Esophagus muscularis mucosa (tissue), 3 donors: ENCODE data around the gene SLC6A19.

Source experiments
- EP300 ChIP-seq: sonication (generic); formaldehyde crosslinking; IDR thresholded peaks from one replicate; pipeline ENCODE4 v1.6.1; 2017; ENCODE audit warnings: antibody characterized with exemption
- TF ChIP-seq, protein P1 (sequence below), 3 experiments: fragments of 200-600 bp in 2 of 3; fragments of 450-650 bp in 1 of 3; sonication (generic) in 2 of 3; IDR thresholded peaks; one replicate each; pipeline ENCODE4 v1.5.1; 2017 to 2019; ENCODE audit warnings: antibody characterized with exemption in 3 of 3, mild to moderate bottlenecking in 2 of 3, moderate library complexity in 1 of 3

DNA sequence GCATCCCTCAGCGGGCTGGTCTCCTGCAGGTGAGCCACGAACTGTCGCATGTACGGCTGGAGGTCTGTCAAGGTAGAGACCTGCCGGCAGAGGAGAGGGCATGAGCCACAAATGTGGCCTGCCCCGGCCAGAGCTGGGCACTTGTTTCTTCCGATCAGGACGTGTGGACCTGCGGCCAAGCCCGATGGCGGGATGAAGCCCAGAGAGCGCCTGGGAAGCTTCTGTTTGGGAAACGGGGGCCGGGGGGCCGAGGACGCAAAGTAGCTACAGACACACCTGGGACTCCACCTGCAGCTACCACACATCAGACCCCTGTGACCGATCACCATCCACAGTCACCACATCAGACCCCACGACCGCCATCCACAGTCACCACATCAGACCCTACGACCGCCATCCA, 70.8 kb downstream of the SLC6A19 start:
- TF ChIP-seq, protein P1, sequence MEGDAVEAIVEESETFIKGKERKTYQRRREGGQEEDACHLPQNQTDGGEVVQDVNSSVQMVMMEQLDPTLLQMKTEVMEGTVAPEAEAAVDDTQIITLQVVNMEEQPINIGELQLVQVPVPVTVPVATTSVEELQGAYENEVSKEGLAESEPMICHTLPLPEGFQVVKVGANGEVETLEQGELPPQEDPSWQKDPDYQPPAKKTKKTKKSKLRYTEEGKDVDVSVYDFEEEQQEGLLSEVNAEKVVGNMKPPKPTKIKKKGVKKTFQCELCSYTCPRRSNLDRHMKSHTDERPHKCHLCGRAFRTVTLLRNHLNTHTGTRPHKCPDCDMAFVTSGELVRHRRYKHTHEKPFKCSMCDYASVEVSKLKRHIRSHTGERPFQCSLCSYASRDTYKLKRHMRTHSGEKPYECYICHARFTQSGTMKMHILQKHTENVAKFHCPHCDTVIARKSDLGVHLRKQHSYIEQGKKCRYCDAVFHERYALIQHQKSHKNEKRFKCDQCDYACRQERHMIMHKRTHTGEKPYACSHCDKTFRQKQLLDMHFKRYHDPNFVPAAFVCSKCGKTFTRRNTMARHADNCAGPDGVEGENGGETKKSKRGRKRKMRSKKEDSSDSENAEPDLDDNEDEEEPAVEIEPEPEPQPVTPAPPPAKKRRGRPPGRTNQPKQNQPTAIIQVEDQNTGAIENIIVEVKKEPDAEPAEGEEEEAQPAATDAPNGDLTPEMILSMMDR (IDR thresholded peaks at IDR 0.05), result no peak
- TF ChIP-seq EP300, result no peak
